ENCODE results near the gene CCDC80.

Gene CCDC80

DNA sequence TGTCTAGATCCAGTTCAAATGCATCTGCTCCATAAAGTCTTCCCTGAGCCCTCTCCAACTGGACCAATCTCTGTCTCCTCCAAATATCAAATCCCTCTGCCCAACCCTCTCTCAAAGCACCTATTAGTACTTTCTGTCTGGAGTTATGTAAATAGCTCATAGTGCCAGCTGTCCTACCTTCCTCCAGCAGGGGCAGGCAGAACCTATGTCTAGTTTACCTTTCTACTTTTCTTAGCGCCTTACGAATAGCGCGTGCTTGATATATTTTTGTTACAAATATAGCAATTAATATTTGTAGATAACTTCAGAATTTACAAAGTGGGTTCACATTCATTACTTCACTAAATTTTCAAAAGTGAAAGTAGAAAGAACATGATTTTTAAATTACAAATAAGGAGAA is 14.0 kb upstream of the CCDC80 start:
- no peak for DNase-seq (ENCODE audit: low read depth)

DNA sequence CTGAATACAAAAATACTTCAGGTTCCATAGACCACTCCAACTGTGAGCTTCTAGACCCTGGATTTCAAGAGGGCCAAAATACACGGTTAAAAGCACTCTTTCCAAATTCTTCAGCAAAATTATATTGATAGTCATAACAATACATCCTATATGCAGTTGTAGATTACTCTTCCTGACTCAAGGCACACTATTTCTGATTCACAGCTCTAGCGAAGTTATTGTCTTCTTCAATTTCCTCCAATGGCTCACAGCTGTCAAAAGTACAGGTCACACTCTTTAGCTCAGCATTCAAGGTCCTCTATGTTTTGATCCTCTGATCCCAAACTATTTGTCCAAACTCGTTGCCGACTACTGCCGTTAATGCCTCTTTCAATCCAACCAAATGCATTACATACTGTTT is 13.5 kb upstream of the CCDC80 start:
- no peak for DNase-seq (ENCODE audit: low read depth)

DNA sequence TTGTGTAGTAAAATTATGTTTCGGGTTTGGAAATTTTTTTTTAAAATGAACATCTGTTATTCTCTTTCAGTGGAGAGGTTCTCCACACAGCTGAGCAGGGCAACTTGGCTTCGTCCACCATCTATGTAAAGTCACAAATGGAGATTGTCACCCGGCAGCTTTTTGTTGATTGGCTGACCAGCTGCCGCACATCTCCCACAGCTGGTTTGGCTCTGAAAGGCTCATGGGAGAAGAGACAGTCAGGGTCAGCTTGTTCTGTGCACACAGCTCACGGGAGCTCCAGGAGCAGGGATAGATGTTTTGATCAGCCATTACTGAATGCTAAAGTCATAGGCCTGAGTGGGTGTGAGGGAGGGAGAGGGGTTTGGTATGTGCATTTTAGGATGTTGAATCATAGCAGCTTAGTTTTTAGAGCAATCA is 12.9 kb upstream of the CCDC80 start:
- DNase-seq (ENCODE audit: low read depth): no peak

DNA sequence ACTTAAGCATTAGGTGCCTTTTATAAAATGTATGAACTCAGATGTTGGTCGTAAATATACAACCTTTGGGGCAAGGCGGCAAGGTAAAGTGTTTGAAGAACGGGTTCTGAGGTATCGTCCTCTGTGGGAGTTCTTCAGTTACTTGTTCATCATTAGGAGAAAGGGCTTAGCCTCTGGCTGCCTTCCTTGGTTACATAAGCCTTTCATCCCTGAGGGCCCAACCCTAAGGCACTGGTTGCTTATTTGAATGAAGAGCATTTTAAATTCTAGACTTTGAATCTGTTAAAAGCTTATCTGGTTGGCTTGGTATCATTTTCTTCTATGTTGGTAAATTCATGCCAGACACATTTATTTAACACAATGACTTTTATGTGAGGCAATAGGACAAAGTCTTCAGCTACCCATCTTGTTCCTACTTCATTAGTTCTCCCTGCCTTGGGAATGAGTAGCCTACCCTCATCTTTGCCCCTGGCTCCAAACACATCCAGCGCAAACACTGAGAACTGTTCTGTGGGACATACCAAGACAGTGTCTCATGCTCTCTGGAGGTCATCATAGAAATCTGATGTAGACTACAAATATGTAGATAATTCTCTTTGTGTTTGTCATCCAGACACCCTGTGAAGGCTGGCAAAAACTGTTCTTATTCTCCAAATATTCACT is 12.4 kb upstream of the CCDC80 start:
- DNase-seq (ENCODE audit: low read depth): no peak

DNA sequence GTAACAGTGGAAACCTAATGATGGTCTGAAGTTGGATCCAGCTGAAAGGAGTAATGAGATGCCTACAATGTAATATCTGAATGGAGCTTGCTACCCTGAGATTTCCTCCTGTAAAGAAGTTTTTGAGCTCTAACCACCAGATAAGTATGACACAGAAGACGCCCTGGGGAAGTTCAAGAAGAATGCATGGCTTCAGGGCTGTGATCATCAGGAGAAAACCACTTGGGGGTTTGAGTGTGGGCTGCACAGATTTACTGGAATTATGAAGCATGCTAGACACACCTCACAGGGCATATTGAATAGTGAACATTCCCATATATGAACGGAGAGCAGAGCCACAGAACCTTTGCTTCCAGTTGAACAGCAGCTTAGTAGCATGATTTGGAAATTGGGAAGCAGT is 10.6 kb upstream of the CCDC80 start:
- DNase-seq (ENCODE audit: low read depth): no peak

DNA sequence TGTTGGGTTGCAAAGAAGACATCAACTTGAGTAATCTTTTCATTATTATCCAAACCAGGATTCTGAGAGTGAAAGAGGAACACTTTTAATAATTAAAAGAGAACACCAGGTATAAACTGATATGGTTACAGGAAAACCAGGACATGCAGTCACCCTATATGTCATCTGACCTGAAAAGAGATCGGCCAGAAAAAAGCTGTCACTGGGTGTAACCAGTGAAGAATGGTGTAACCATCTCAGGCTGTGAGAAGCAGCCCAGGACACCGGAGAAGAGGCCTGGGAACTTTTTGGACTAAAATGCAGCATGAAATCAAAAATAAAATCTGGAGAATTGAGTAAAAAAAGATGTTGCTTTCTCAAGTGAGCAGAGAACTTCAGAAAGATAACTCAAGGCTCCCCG is 10.1 kb upstream of the CCDC80 start:
- no peak for DNase-seq (ENCODE audit: low read depth)

DNA sequence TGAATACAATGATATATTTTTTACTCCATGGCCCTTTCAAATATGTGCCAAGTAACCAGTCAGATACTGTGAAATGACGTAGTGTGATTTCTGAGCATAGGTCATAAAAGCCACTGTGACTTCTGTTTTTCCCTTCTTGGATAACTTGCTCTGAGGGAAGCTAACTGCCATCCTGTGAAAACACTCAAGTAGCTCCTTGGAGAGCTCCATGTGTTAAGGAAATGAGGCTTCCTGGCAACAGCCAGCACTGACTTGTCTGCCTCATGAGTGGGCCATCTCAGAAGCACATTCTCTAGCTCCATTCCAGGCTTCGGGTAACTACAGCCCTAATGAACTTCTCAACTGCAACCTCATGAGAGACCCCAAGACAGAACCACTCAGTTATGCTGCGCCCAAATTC is 9.5 kb upstream of the CCDC80 start:
- no peak for DNase-seq (ENCODE audit: low read depth)

DNA sequence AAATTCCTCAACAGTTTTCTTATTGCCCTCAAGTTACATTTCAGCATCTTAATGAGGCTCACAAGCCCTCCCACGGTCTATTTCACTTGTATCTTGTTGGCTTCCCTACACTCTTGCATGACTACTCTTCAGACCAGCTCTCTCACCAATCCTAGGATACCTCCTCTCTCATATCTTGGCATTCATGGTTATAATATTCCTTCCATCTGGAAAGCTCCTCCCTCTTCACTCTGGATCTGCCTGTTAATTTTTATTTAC is 8.5 kb upstream of the CCDC80 start:
- no peak for DNase-seq (ENCODE audit: low read depth)

DNA sequence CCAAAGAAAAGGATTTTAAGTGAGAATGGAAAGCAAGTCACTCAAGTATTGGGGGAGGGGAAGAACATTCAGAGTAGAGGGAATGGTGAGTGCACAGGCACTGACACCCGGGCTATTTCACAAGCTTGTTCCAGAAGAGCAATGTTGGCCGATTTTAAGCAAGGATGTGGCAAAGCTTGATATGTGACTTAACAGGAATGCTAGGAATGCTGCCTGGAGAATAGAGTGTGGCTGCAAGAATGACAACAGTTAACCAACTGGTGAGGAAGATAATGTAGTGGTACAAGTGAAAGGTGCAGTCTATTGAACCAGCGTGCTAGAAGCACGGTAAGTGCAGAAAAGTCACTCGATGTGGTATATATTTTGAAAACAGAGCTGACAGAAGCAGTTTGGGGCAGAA is 6.2 kb upstream of the CCDC80 start:
- DNase-seq (ENCODE audit: low read depth): no peak

DNA sequence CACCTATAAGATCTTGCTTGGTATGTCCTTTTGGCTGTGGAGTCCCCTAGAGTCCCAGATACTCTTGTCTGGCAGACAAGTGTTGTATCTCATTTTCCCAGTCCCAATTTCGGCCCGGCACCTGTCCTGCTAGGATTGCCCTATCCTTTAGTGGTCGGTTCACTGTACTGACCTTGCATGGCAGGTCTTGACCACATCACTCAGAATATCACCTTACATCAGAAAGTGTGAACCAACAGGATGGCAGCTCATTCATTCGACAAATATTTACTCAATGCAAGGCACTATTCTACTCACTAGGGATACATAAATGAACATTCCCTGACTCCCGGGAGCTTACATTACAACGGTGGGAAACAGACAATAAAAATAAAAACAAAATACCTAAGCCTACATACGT is 5.7 kb upstream of the CCDC80 start:
- DNase-seq (ENCODE audit: low read depth): no peak

DNA sequence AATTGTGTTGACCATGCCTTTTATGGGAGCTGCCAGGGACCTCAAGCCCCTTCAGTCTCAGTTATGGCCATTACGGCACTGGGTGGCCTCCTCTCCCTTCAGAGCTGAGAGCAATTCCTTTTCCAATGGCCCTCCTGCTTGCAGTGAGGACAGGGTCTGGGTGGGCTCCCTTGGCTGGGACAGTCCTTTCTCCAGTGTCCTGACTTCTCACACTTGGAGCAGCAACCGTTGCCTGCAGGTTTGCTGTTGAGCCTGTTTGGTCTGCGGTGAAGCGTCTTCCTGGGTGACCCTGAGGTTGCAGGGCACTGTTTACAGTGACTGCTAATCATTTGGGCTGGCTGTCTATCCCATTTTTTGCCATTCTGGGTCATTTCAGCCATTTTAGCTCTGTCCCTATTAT is 3.5 kb upstream of the CCDC80 start:
- DNase-seq (ENCODE audit: low read depth): no peak

DNA sequence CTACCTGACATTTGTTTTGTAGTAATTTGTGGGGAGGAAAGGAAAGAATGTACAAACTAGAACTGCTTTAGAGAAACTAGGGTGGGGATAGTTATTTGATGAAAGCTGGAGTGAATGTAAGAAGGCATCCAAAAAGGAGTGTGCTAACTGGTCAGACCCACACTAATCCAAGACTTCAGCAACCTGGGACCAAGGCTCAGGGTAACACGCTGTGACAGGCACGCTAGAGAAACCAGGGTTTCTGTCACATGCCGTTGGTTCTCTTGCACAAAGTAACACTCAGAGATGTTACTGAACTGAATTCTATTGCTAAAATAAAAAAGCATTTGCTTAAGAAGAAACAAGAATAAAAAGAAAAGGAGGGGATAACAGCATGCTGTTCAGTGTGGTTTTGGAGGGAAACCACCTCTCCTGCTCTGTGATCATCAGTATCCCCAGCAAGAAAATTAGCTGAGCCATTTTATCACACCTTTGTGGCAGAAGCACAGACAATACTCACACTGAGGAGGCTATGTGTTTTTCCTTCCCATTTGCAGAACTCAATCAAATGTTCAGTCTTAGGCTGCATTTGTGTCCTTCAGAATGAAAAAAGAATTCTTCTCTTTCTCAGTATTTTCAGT is 2.8 kb upstream of the CCDC80 start:
- no peak for DNase-seq (ENCODE audit: low read depth)

DNA sequence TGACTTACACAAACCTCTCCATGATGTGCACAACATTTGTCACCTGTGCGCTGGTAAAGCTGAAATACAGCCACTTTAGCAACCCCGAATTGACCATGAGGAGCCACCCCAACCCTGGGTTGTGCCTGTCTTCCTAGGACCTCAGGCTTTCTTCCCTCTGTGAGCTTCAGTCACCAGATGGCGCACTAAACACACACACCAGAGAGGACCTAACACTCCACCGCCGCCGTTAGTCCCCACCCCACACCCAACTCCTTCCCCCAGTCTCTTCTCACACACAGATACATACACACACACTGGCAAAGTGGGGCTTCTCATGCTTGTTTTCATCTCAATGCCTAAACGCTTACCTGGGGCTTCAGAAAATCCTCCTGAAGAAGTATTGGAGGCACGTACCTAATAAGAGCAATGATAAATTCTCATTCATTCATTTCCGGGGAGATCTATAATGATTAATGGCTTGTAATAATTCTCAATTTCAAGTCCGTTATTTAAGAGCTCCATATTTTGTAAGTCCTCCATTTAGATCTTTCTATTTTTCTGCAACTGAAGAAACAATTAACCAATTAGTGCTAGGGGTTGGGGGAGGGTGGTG is 2.1 kb upstream of the CCDC80 start:
- peak; percentile 60 for DNase-seq (ENCODE audit: low read depth)

DNA sequence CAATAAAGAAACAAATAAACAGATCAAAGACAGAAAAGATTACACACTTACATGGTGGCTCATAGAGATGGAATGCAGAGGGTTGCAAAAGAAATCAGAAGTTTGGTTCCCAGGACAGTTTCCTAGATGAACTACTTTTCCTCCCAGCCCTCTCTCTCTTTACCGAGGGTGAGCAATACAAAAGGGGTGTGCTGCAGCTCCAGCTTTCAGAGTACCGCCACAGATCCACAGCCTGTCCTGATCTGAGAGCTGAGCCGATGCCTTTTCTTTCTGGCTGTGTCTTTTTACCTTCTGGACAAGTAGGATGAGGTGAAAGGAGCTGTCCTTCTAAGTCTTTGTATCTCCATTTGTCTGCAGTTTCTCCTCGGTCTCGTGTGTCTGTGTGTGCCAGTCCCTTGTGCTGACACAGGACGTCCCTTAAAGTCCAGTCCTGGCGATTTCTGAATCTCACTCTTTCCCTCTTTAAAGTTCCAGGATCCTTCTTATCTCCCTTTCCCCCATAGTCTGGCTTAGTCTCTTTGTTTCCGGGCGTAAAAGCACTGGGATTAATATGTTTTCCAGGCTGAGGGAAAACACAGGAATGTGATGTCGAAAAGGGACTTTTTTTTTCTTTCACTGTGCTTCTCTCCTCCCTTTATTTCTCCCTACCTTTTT is 540 bp downstream of the CCDC80 start:
- no peak for DNase-seq (ENCODE audit: low read depth)

DNA sequence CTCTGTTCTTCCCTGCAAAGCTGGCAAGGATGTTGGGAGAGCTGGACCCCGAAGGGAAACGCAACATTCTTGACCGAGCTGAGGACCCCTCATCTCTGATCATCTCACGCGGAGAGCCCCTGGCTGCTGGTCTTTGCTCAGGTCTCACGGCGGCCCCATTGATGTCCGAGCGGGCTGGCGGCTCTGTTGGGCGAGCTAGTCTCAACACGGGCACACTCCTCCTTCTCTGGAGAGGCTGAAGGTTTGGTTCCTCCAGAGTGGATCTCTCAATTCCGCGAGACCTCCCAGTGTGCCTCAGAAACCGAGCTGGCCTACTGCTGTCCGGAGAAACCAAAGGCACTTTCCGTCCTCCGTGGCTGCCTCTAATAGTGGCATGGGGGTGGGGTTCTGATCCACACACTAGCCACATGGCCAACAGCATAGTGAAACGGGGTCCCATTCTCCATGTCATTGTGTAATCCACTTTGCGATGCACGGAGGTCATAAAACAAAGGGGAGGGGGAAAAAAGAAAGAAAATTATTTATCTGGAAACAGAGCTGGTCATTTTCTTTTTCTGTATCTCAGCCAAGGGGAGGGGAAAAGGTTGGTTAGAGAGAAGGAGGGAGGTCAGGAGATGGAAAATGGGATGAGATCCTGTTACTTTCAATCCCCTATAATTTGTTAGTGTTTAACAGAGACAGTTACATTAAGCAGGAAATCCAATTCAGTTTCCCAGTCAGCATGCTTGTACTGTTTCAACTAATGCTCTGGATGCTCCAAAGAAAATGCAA is 1.3 kb downstream of the CCDC80 start:
- DNase-seq (ENCODE audit: low read depth): no peak

DNA sequence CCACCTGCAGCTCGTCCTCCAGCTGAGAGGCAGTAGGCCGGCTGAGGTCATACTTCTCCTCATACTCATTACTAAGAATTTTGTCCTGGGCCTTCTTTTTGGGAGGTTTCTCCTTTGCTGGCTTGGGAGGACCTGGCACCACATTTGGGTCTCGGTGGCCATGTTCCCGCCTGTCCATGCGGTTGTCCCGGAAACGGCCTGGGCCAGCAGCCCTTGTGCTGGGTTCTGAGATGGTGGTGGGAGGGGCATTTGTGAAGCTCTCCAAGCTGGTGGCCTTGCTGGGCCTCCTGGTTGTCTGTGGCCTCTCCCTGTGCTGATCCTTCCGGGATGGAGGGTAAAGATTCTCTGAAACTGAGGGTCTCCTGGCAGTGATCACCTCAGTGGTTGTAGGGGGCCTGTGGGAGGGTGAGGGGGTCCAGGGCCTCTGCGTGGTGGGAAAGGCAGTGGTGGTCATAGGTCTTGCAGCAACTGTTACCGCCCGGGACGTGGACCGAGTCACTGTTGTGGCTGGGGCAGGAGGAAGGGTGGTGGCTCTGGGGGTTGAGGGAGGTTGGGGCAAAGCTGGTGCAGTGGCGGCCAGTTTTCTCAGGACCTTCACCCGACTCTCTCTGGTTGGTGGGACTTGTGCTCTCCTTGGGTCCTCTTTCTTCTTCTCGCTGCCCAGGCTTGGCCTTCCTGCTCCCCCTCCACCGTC is 2.5 kb downstream of the CCDC80 start:
- DNase-seq (ENCODE audit: low read depth): no peak

DNA sequence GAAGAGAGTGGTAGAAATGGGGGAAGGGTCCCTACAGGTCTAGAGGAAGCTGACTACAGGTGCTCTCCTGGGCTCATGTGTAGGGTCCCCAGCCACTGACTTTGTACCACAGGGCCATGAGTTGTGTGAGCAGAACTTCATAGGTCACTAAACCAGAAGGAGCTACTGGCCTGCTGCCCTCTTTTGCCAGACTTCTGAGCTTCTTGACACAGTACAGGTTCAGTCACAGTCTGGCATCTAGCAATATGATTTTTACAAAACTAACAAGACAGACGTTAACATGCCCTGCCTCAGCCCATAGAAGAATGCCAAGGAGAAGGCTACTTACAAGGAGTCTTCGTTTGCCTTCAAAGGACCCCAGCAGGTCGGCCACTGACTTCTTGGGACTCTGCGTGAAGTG is 3.2 kb downstream of the CCDC80 start:
- DNase-seq (ENCODE audit: low read depth): no peak

DNA sequence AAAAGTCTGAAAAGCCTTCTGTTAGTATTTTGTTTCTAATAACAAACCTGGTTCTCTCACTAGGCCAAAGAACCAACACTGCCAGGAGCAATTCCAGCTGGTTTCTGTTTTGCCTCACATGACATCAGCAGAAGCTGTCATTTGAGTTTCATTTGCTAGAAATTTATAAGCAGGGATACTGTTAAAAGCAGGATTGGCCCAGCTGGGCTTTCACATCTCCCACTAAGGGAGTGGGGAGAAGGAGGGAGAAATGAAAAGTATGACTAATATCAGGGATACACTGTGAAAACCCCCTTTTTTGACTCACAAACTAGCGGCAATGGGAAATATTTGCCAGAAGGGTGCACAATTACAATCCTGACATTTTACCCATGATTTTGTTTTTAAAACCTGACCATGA is 5.3 kb downstream of the CCDC80 start:
- DNase-seq (ENCODE audit: low read depth): no peak

DNA sequence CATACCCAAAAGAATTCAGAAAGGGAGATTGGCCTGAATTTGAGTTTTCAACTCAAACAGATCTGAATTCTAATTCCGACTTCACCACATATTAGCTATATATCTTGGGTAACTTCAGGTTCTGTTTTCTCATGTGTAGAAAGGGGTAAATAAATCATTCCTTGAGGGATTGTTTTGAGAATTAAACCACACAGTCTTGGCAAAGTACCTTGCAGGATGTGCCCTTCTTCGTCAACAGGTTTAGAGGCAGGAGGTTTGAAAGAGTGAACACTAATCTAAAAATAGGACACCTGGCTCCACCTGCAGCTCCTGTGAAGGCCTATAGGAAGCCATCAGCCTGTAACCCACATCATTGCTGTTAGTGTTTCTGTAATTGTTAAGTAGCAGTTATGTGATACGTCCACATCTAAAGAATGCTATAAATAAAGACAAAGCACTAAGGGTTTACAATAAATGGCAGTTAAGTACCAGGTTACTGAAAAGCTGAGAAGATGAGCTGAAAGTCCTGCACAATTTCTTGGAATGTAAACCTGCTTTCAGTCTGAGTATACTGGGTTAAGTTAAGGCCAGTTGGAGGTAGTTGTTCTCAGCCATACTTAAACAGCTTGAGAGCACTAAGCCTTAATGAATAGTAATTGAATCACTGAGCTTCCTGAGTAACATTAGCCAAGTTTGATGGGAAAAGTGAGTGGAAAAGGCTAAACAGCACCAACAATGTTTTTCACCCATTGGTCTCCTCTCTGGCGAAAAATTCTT is 6.0 kb downstream of the CCDC80 start:
- no peak for DNase-seq (ENCODE audit: low read depth)

DNA sequence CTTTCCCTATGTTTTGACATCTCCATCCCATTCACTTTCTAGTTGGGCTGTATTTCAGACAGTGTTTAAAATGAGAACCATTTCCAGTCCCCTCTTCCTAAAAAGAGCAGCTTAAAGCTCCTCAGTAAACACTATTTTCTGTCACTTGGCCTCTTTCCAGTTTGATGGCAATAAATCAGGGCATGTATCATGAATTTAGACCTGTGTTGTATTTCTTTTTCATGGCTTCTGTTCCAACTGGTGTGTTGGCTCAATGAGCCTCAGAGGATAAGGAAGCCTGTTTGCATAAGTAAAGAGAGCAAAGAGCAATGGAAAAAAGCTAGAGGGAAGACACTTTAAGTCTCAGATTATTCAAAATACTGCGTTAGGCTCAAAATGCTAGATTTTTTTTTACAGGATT is 7.2 kb downstream of the CCDC80 start:
- DNase-seq (ENCODE audit: low read depth): no peak

DNA sequence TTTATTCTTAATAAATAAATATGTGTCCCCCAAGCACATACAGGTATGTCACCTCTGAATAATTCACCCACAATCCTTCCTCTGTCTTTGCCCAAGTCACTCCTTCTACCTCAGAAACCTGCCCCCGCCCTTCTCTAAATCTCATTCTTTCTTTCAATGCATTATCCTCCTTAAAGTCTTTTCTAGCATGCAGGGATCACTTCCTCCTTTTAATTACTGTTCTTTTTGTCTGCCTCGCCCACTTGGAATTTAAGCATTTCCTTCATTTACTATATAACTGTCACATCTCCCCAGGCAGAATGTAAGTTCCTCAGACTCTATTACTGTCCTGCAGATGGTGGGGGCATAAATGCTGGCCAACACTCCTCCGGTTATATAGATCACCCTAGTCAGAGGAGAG is 7.8 kb downstream of the CCDC80 start:
- no peak for DNase-seq (ENCODE audit: low read depth)

DNA sequence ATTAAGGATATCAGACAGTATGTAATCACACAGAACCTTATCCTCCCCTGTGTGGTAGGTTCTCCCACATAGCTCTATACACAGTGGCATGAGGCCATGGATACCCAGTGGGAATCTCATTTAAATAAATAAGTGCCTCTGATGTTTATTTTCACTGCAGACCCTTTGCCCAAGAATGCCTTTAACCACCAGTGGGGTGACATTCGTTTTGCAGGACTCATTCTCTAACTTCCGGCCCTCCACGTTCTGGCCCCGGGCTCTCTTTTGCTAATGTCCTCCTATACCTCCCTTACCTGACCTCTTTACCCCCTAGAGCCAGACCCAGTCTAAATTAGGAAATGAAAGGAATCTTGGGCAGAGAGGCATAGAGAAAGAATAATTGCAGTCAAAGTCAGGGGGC is 8.3 kb downstream of the CCDC80 start:
- DNase-seq (ENCODE audit: low read depth): no peak

Data from activated T-helper 1 cell treated with Interleukin-2 at 50 U/mL for 16 hours (primary cell).